Activated T-cell treated with anti-CD3 and anti-CD28 coated beads for 48 hours (primary cell): ENCODE measurements around the gene TOR1AIP1.
"Not testable (repeated sequence)": the region's sequence is repeated elsewhere in the genome, so short reads cannot be mapped to it uniquely, and the experiment has no call there.

Experiments
- DNase-seq: peaks from one replicate; pipeline ENCODE4 v3.0.0-alpha.2; 2020; ENCODE audit warnings: low read depth

Gene TOR1AIP1, protein sequence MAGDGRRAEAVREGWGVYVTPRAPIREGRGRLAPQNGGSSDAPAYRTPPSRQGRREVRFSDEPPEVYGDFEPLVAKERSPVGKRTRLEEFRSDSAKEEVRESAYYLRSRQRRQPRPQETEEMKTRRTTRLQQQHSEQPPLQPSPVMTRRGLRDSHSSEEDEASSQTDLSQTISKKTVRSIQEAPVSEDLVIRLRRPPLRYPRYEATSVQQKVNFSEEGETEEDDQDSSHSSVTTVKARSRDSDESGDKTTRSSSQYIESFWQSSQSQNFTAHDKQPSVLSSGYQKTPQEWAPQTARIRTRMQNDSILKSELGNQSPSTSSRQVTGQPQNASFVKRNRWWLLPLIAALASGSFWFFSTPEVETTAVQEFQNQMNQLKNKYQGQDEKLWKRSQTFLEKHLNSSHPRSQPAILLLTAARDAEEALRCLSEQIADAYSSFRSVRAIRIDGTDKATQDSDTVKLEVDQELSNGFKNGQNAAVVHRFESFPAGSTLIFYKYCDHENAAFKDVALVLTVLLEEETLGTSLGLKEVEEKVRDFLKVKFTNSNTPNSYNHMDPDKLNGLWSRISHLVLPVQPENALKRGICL

GRCh38 chr1:179882253-179883039, at the start of gene TOR1AIP1:
Gene TOR1AIP1 (plus strand): TSS chr1:179882285. CDS start chr1:179882503, 218 bp downstream.
- peak; percentile 96 for DNase-seq

GRCh38 chr1:179836686-179837445, 45.2 kb upstream of the TOR1AIP1 start:
- DNase-seq, result not testable (repeated sequence)

- no peak for DNase-seq
These were observed 42.0 kb upstream of the TOR1AIP1 start for GRCh38 chr1:179840107-179840506.

DNA sequence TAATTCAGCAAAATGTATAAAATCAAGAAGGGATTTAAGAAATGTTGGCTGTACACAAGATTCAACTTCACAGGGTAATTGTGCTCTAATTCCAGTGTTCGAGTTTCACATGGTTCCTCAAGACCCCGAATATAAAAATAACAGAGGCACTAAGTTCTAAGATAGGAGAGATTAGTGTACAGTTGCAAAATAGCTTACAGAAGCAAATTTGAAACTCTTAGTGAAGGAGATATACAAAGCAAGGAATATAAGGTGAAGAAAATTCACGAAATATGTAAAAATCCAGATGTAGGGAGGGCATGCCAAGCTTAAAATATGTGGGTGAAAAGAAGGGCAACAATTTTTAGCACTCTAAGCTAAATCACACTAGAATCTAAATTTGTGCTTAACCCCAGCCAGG, 33.9 kb upstream of the TOR1AIP1 start:
- DNase-seq, result no peak

GRCh38 chr1:179853102-179853501, 29.0 kb upstream of the TOR1AIP1 start:
- DNase-seq, result no peak

DNA sequence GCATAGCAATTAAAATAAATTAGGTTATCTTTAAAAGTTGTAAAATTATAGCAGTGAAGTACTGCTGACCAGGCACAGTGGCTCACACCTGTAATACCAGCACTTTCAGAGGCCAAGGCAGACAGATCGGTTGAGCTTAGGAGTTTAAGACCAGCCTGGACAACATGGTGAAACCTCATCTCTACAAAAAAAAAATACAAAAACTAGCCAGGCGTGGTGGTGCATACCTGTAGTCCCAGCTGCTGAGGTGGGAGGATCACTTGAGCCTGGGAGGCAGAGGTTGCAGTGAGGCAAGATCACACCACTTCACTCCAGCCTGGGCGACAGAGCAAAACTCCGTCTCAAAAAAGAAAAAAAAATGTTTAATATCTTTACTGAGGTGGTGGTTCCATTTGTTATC, 26.3 kb upstream of the TOR1AIP1 start:
- not testable (repeated sequence) for DNase-seq

DNA sequence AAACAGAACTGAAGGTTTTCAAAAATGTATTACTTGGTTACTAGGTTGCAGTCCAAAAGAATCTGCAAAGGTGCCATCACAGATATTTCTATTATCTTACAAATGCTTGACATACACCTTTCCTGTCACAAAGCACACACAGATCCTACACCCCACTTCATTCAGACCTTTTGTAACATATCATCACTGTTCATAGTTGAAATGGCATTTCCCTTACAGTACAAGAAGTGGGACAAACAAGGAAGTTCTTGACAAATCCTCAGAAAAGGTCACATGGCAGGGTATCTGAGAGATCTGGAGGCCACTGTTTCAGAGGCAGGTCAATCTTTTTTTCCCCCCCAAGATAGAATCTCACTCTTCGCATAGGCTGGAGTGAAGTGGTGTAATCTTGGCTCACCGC, 25.8 kb upstream of the TOR1AIP1 start:
- DNase-seq, result no peak

GRCh38 chr1:179857009-179857408, 25.1 kb upstream of the TOR1AIP1 start:
- DNase-seq, result no peak

GRCh38 chr1:179860652-179861051, 21.4 kb upstream of the TOR1AIP1 start:
- no peak for DNase-seq

GRCh38 chr1:179865377-179865776, 16.7 kb upstream of the TOR1AIP1 start:
- no peak for DNase-seq

DNA sequence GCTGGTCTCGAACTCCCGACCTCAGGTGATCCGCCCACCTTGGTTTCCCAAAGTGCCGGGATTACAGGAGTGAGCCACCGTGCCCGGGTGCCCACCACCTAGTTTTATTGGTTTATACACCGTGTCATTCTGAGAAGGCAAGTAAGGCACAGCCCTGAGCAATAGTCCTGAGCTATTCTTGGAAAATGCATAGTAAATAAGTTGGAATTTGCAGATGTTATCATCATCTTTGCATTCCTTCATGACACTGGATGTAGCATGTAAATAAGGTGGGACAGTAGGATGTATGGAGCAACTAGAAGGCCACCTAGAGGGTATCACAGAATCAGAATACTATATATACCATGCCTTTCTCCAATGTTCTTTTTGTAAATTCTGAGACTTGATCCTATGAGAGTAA, 15.5 kb upstream of the TOR1AIP1 start:
- no peak for DNase-seq

DNA sequence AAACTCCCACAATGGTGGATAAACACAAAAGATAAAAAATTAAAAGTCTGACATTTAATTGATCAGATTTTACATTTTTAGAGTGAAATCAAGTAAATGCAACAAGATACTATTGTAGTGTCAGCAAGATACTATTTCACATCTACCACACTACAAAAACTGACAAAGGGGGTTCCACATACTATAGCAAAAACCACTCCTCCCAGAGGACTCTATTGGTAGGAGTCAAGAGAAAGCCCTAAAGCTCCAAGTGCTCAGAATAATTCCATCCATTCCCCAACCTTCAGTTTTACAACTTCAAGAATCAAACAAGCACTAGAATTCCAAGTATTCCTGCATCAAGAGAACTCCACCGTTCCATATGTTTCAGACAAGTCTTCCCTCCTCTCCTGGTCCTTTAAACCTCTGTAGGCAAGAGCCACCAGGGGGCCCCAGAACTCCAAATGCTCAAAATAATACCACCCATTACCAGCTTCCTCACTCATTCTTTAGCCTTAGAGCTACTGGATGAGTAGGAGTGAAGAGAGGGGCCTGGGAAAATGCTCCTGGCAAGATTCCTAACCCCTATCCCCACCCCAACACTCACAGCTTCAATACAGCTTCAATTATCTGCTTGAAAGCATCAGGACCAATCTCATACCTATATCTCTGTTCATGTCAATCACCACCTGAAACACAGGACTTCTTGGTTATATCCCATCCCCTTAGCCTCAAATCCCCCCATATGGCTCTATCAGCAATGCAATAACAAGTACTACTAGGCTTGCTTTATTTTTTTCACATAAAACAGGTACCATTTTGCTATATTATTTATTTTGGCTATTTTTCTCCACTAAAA, 14.4 kb upstream of the TOR1AIP1 start:
- DNase-seq, result no peak

GRCh38 chr1:179870870-179871269, 11.2 kb upstream of the TOR1AIP1 start:
- DNase-seq, result no peak

DNA sequence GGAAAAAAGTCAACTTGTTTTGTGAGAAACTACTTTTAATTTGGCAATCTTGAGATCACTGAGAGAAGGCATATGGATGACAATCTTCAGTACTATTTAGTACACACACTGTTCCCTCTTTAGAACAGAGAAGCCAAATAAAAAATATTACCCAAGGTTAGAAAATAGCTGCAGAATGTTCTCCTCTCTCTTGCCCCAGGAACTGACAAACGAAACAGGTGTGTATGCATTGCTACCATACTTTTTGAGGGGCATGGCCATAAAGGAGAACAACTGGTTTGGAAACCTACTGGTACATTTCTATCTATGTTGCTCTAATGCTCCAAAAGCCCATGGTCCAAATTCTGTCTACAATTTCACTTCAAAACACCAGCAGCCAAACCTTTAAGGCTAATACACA, 10.1 kb upstream of the TOR1AIP1 start:
- no peak for DNase-seq

DNA sequence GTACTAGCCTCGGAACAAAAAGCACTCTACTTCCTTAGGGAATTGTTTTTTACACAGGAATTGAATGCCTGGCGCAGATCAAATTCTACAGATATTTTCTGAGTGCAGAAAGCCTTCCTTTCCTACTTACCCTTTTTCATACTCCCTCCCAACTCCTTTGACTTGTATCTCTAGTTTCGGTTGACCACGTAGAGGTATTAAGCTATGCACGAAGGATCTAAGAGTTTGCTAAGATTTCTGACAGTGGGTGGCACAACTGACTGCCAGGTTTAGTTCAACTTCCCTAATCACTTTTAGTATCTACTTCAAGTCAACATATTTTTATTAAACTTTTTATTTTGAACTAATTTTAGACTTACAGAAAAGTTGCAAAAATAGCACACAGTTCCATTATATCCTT, 9.5 kb upstream of the TOR1AIP1 start:
- DNase-seq, result no peak

DNA sequence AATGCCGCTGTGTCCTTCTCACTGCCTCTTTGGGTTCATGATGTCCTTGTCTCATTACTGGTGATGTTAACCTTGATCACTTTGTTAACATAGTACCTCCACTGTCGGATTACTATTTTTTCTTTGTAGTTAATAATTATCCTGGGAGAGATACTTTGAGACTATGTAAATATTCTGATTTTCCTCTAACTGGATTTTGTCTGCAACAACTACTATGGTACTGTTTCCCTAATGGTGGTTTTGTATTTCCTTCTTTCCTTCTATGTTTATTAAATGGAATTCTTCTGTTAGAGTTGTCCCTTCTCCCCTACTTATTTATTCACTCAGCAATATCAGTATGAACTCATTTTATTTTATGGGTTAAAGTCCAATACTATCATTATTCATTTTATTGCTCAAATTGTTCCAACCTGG, 8.6 kb upstream of the TOR1AIP1 start:
- no peak for DNase-seq

DNA sequence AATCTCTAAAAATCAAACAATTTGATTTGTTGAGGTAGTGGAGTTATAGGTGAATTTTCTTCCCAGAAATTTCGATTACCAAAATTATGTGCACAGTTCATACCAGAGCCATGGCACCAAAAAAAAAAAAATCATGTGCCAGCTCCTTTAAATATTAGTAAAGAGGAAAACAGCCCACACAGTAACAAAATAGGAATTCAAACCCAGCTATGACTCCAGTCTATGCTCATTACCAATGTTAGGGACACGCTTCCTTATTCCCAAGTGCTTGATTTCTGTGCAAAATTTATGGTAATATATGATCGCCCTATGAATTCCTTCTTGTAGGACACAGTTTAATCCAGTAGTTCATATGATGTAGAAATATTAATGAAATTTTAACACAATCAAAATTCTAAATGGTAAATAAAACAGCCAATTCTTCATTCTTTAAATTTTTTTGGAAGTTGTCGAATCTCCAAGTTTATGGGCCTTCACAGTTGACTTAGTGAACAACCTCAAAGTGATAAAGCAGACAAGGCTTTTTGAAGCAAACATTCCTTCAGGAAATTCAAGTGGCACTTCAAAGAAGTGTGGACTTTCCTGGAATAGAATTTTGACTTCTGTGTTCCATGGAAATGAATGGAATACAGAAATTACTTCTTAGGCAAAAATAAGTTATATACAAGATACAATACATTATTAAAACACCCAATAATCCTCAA, 6.3 kb upstream of the TOR1AIP1 start:
- no peak for DNase-seq

DNA sequence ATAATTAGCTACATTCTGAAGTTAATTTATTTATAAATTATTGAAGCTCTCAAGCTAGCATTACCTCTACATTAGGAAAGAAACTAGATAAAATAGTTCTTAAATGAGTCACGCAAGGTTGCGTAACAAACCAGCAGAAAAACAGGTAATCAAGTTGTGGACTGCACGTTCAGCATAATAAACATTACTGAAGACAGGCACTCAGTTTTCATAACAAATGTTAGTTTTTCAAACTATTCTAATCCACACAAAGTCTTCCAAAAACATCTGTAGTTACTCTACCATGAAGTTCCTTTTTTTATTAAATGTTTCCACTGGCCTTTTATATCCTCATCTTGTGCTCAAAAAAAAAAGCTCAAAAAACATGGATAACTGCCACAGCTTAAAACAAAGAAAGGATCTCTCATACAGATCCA, 5.8 kb upstream of the TOR1AIP1 start:
- DNase-seq, result no peak

- DNase-seq, result peak; percentile 86
These were observed 4.4 kb upstream of the TOR1AIP1 start, which contains the start of gene TOR1AIP2 for GRCh38 chr1:179877586-179878265. Gene TOR1AIP2 (minus strand): TSS chr1:179877803. CDS start chr1:179852665, 25,138 bp downstream.

DNA sequence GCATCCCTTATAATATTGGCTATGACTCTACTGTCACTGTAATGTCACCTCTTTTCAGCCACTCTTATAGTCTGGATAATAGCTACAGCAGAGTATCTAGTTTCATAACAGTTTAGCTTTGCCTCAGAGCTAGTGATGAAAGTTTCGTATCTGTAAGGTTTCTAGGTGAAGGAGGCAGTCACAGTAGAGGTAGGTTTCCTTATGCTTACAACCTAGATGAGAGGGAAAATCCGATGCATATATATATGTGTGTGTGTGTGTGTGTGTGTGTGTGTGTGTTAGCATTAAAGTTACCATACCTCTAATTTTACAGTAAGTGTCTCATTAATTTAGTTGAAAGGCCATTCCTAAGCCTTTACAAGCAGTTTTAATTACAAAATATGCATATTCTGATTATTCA, 2.3 kb upstream of the TOR1AIP1 start:
- no peak for DNase-seq
